ENCODE results near the gene GMEB2. TPM values are rescaled to one million over a fixed set of nuclear protein-coding genes. Genes with fewer than 3 reads are reported as not detected.
"Not testable (repeated sequence)": the region's sequence is repeated elsewhere in the genome, so short reads cannot be mapped to it uniquely, and the experiment has no call there.

GMEB2 gene
- total RNA-seq, 1 donor from 2014 or later = 5.9 TPM

GRCh38 chr20:63620991-63621390, 5.9 kb downstream of the GMEB2 start:
- intact Hi-C loops (cut with micrococcal nuclease) = no loop called here
- peak; percentile 4 for DNase-seq
- ATAC-seq = no peak

GRCh38 chr20:63619505-63619904, 7.4 kb downstream of the GMEB2 start:
- peak; percentile 10 for DNase-seq

GRCh38 chr20:63619086-63619485, 7.8 kb downstream of the GMEB2 start:
- DNase-seq (peak; percentile 15), ATAC-seq (no peak)
- intact Hi-C loops (cut with micrococcal nuclease) = no loop called here

More at GRCh38 chr20:63619505-63619904, 7.4 kb downstream of the GMEB2 start:
- no peak for ATAC-seq
- intact Hi-C loops (cut with micrococcal nuclease) = no loop called here

- no peak for ATAC-seq
- DNase-seq = peak; percentile 9
- intact Hi-C loops (cut with micrococcal nuclease) = no loop called here
Observed at GRCh38 chr20:63618291-63618980, 8.5 kb downstream of the GMEB2 start.

- ATAC-seq = no peak
- intact Hi-C loops (cut with micrococcal nuclease) = no loop called here
- no peak for DNase-seq
Observed at GRCh38 chr20:63617876-63618265, 9.0 kb downstream of the GMEB2 start.

- peak; percentile 30 for DNase-seq
- no peak for ATAC-seq
Observed at GRCh38 chr20:63617092-63617875, 9.6 kb downstream of the GMEB2 start.

GRCh38 chr20:63613863-63614594, 12.9 kb downstream of the GMEB2 start:
- DNase-seq = peak; percentile 32
- intact Hi-C loops (cut with micrococcal nuclease); ATAC-seq: not testable (repeated sequence)

More at GRCh38 chr20:63617092-63617875, 9.6 kb downstream of the GMEB2 start:
- intact Hi-C loops (cut with micrococcal nuclease) = no loop called here

- peak; percentile 25 for ATAC-seq
- intact Hi-C loops (cut with micrococcal nuclease) = no loop called here
- DNase-seq = peak; percentile 33
Observed at GRCh38 chr20:63612276-63612931, 14.5 kb downstream of the GMEB2 start.

GRCh38 chr20:63611646-63612045, 15.3 kb downstream of the GMEB2 start:
- ATAC-seq = no peak
- intact Hi-C loops (cut with micrococcal nuclease) = no loop called here

GRCh38 chr20:63610581-63611435, 16.1 kb downstream of the GMEB2 start:
- intact Hi-C loops (cut with micrococcal nuclease) = no loop called here
- DNase-seq = no peak
- ATAC-seq = no peak

More at GRCh38 chr20:63611646-63612045, 15.3 kb downstream of the GMEB2 start:
- DNase-seq = no peak

GRCh38 chr20:63606686-63607085, 20.2 kb downstream of the GMEB2 start:
- intact Hi-C loops (cut with micrococcal nuclease) = no loop called here
- ATAC-seq (no peak), DNase-seq (no peak)

- intact Hi-C loops (cut with micrococcal nuclease) = no loop called here
- DNase-seq = no peak
- no peak for ATAC-seq
Observed at GRCh38 chr20:63602321-63602720, 24.6 kb downstream of the GMEB2 start.

GRCh38 chr20:63601679-63602078, 25.2 kb downstream of the GMEB2 start:
- ATAC-seq; intact Hi-C loops (cut with micrococcal nuclease); DNase-seq: not testable (repeated sequence)

GRCh38 chr20:63599396-63600050, 27.4 kb downstream of the GMEB2 start:
- intact Hi-C loops (cut with micrococcal nuclease) = no loop called here
- DNase-seq (no peak), ATAC-seq (no peak)

- ATAC-seq (no peak), DNase-seq (no peak)
- intact Hi-C loops (cut with micrococcal nuclease) = no loop called here
Observed at GRCh38 chr20:63598479-63599395, 28.2 kb downstream of the GMEB2 start.

GRCh38 chr20:63597651-63598478, 29.0 kb downstream of the GMEB2 start:
- intact Hi-C loops (cut with micrococcal nuclease) = no loop called here
- DNase-seq (no peak), ATAC-seq (no peak)

Measured in left ventricle myocardium superior (tissue), 1 donor.